NCI-H128 (cell line): Measurements from ENCODE around the gene SLC38A11.
"Not testable (repeated sequence)": the region's sequence is repeated elsewhere in the genome, so short reads cannot be mapped to it uniquely, and the experiment has no call there.

Source experiments
- DNase-seq: peaks from one replicate; lab custom pipeline; 2025; ENCODE audit not compliant: unreplicated experiment; lab: John Stamatoyannopoulos, UW

SLC38A11 gene

DNA sequence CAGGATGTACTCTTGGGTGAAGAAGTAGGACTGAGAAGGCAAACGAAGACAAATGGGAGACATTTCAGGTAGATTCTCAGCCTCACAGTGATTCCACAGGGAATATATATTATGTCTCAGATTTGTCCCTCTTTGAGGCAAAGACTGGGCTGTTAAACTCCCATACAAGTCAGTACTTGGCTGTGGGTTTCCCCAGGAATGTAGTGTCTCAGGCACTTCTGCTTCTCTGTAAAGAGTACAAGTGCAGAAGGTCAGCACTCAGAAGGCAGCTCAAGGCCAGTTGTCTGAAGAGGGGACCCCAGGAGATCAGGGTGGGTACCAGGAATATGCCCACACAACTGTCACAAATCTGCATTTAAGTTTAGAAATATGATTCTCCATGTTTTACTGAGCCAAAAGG is 73.8 kb downstream of the SLC38A11 start:
- DNase-seq: no peak

DNA sequence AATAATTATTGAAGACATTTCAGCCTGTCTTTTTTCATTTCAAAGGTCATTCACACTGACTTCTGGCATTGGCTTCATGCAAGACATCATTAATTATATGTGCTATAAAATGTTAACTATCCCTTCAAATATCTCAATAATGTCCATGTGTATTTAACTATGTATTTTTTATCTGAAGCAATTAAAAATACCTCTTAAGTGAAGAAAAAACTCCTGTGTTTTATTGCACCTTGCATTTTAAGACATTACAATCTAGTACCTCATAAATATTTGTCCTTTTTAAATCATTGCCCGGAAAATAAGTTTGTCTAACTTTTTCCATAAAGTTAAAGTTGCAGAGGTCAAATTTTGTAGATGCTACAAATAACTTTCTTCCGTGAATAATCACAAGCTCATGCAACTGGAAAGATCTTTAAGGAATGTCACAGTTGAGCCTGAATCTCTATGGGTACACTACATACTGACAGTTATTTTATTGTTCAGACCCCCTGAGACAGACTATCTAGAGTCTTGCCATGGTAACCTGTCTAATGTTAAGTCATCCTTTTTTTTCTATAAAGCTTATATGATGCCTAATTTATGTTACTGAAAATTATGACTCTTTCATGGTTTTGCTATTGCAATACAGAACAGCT is 75.3 kb downstream of the SLC38A11 start:
- DNase-seq: no peak

DNA sequence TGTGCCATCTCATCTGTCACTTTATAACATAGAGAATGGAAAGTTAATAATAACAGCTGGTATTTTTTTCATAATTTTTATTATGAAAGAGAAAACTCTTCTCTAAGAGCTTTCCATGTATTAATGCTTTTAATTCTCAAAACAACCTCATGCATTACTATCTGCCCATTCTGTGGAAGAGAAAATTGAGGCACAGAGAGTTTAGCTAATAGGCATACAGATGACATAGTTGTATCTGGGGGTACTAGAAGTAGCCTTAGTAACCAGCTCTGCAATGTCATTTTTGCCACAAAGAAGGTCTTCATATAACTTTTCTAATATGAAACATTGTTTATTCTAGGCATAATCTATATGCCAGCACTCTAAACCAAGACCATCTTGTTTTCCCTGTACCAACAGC is 77.4 kb downstream of the SLC38A11 start:
- no peak for DNase-seq

DNA sequence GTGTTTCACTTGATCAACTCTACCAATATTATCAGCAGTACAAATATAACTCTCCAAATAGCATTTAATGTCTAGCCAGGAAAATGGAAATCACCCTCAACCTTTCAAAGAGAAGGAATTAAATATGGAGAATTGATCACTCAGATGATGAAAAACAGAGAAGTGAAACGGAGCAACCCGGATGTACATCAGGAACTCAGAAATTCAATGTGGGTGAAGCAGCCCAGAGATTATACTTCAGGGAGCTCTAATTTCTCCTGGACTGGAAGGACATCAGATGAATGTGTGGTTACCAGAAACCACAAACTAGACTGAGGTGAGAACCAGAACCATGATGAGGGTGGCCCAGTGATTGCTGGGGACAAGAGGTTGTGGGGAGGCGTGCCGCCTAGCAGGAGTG is 78.2 kb downstream of the SLC38A11 start:
- no peak for DNase-seq

DNA sequence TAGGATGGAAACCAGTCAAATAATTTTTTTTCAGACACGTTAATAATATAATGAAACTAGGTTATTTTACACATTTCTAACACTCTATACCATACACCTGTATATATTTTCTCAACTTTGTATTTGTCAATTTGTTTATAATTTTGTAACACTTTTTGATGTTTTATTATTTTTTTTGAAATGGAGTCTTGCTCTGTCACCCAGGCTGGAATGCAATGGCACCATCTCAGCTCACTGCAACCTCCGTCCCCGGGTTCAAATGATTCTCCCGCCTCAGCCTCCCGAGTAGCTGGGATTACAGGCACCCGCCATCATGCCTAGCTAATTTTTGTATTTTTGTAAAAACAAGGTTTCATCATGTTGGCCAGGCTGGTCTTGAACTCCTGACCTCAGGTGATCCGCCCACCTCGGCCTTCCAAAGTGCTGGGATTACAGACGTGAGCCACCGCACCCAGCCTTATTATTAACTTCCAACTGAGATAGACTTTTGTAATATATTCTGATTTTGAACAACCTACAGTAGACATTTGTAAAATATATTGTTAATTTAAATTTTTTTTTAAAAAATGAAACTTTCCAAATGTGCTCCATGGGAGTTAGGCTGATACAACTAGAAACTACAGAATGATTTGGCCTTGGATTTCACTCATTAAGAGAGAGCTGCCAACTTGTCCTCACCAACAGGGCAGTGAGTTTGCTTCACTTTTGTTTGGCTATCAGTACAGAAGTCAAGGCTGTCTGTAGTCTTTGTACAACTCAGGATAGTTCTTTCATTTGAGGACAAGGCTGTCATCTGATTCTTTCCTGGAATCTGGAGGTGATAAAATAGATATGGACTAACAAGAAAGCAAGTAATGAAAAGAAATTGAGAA is 79.8 kb downstream of the SLC38A11 start:
- DNase-seq: no peak

DNA sequence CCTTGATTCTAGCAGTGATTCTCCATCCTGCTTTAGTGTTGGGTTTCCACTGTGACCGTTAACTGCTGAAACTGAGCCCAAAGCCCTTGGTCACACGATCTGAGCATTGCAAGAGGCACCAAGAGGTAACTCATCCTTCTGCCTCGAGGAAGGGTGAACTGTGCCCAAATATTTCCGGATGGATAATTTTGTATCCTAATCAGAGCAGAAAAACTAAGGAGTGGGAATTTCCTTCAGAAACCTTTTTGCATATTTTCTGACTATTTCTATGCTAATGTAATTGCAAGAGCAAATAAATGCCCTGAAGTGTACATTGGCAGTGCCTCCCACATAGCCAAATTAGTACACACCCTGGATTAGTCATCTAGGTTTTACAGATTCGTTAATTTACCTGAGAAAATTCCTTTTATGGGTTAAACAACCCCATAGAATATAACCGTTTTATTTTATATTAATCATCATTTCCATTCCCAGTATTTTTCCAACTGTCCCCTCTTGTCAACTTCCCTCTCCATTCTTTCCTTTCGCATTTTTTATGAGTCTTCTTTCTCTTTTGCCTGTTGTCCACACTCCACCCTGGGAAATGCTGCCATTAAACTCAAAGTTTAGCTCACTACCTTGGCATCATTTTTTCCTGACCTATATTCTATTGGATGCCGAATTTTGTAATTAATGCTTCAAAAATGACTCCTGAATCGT is 82.0 kb downstream of the SLC38A11 start:
- no peak for DNase-seq

DNA sequence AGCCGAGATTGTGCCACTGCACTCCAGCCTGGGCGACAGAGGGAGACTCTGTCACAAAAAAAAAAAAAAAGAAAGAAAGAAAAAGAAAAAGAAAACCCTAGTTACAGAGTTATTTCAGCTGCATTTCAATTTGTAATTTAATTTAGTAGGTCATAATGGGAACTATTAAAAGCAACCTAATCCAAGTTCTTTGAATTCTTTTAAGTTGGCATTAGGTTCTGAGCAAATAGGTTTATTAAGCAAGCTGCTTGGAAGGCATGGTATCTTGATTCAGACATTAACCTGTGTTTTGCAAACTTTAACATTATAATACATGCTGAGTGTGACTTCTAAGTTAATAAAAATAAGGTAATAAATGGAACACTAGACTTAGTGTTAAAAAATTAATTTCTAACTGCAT is 83.9 kb downstream of the SLC38A11 start:
- no peak for DNase-seq

DNA sequence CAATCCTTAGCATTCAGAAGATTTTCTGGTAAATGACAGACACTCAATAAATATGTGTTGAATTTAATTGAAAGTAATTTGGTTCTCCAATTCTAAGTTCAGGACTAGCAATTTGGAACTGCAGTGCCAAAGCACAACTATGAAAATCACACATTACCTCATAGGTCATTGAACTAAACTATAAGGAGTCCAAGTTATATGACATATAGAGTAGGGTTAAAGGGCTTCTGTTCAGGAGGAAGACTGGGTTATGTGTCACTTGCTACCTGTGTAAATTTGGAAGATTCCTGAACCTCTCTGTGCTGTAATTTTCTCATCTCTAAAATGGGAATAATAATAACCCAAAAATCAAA is 85.9 kb downstream of the SLC38A11 start:
- DNase-seq: no peak

DNA sequence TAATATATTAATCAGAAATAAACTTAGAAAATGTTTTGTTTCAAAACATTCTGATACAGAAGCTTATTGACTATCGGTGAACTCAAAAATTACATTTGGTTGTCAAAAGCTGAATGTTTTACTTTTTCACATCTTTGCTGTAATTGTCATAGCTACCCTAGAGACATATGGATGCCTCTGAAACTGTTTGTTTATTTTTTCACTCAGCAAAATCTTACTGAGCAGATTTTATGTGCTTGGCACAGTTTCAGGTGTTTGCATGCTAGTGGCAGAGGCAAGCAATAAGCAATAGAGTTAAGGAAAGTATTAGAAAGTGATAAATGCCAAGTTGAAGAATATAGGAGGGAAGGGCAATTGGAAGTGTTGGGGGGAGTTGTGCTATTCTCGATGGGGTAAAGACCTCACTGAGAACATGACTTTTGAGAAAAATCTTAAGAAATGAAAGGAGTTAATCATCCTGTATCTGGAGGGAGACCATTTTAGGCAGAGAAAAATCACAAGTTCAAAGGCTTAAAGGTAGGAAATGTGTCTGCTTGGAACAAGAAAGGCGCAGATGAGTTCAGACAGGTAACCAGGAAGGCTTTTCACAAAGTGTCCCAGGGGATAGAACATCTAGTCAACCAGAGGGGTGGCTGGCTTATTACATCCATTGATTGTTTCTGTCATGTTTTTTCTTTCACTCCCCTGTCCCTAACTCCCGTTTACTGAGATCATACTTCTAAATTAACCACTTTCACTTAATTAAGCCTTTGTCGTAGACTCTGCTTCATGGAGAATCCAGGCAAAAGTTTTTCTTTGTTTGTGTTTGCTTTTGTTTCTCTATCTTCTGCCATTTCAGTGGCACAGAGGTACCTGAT is 86.5 kb downstream of the SLC38A11 start:
- no peak for DNase-seq

DNA sequence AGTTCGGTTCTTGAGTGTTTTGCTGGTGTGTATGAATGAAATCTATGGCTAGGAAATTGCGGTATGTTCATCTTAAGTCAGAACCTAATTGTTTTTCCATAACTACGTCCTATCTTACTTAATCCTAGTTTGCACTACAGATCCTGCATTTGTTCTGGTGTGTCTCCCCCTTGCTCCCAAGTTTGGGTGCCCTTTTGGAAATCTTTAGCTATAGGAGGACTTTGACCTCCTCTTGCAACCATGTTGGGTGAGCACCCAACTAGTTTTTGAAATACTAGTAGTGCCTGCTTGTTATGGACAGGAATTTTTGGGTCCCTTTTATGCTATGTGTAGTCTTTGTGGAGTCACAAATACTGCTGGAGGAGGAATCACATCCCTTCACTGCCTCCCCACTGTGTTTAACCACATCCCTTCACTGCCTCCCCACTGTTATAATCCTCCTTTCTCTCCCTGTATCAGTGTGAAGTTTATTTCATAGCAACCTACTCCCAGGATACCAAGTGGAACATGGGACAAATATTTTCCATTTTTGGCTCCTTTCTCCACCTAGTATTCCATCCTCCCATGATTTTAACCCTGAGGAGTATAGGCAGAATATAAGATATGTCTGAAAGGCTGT is 87.4 kb downstream of the SLC38A11 start:
- DNase-seq: no peak

DNA sequence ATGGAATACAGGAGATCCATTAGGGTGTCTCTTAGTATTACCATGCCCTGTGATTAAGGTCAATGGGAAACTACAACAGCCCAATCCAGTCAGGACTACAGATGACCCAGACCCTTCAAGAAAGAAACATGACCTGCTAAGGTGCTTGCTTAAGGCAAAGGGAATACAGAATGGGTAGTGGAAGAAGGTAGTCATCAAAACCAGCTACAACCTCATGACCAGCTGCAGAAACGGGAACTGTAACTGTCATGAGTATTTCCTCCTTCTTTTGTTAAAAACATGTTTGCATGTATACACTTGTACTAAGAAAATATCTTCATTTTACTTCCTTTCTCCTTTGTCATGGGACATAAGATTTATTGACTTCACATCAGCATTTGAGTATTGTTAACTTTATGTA is 88.9 kb downstream of the SLC38A11 start:
- DNase-seq: not testable (repeated sequence)

DNA sequence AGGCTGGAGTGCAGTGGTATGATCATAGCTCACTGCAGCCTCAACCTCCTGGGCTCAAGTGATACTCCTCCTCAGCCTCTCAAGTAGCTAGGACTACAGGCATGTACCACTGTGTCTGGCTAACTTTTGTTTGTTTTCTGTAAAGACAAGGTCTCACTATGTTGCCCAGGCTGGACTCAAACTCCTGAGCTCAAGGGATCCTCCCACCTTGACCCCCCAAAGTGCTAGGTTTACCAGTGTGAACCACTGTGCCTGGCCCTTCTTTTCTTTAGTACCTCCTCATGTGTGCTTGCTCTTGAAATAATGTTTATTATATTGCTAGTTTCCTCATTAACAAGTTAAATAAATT is 94.7 kb downstream of the SLC38A11 start:
- no peak for DNase-seq

DNA sequence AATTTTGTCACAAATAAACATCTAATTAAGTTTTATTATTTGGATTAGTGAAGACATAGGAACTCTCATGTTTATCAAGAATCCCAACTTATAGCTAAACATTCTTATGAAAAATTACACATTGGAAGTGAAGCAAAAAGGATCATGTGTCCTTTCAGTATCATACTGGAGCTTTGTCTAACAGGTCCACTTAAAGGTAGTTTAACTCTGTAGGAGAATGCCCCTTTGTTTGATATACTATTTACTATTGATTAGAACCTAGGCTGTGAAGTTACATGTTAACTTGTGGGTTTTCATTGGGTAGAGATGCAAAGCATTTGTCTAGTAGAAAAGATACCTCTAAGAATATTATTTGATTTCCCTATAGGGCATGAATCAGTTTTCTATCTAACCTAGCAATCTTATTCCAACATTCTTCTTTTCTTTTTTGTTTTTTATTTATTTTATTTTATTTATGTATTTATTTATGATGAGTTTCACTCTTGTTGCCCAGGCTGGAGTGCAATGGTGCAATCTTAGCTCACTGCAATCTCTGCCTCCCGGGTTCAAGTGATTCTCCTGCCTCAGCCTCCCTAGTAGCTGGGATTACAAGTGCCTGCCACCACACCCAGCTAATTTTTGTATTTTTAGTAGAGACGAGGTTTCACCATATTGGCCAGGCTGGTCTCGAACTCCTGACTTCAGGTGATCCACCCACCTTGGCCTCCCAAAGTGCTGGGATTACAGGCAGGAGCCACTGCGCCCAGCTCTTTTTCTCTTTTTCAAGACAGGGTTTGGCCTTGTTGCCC is 95.2 kb downstream of the SLC38A11 start:
- not testable (repeated sequence) for DNase-seq

DNA sequence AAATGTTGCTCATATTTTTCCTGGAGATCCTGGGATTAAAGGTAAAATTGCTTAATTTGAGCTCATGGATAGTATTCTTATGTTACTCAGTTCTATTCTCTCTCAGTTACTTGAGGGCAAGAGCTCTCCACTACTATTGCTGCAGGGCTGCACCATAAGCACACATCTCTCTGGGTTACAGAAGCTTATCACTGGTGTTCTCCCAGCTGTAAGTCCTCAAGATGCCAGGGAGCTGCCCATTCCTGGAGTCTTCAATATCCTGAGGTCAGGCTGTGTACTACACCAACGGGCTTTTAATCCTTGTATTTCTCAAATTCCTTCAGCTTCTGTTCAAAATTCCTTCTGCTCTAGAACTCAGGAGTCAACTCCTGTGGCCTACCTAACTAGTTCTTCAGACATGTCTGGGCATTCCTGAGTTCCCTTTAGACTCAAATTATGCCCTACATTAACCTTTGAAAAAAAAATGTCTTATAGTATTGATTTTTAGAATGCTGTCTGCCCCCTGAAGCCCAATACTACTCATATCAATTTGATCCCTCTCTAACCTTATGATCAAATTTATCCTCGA is 96.0 kb downstream of the SLC38A11 start:
- no peak for DNase-seq

DNA sequence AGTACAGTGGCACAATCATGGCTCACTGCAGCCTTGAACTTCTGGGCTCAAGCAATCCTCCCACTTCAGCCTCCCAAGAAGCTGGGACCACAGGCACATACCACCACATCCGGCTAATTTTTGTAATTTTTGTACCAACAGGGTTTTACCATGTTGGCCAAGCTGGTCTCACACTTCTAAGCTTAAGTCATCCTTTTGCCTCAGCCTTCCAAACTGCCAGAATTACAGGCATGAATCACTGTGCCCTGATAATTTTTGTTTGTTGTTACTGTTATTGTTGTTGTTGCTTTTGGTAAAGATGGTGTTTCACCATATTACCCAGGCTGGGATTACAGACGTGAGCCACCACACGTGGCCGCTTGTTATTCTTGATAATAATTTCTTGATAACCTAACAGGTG is 103.2 kb downstream of the SLC38A11 start:
- no peak for DNase-seq

DNA sequence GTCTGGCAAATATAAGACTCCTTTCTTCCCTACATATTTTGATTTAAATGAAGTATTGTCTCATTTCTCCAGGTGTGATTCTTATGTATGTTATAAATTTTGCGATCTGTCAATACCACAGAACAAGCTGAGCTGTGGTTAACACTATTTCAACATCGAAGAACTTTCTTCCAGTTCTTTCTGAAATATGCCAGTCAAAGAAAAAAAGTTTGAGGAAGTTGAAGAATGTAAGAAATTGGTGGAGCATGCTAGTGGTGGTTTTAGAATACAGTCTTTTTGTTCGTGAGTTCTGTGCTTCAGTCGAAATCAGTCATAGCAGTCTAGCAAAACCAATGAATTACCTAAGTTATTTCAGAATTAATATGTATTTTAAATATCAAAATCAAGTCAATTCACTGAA is 105.1 kb downstream of the SLC38A11 start:
- DNase-seq: no peak

DNA sequence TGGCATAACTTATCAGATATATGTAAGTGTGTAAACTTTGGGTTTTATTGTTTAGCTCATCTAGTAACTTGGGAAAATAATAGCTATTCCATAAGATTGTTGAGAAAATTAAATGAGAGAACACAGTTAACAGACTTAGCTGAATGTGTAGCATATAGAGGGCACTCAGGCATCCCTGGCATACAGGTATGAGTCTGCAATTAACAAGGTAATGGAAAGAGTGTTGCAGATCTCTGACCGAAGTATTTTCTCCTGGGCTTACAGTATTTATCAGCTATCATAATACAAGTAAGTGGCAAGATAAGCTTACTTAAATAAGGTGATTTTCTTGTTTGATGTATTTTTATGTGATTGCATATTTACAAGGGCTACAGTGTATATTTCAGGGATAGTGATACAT is 105.8 kb downstream of the SLC38A11 start:
- no peak for DNase-seq

DNA sequence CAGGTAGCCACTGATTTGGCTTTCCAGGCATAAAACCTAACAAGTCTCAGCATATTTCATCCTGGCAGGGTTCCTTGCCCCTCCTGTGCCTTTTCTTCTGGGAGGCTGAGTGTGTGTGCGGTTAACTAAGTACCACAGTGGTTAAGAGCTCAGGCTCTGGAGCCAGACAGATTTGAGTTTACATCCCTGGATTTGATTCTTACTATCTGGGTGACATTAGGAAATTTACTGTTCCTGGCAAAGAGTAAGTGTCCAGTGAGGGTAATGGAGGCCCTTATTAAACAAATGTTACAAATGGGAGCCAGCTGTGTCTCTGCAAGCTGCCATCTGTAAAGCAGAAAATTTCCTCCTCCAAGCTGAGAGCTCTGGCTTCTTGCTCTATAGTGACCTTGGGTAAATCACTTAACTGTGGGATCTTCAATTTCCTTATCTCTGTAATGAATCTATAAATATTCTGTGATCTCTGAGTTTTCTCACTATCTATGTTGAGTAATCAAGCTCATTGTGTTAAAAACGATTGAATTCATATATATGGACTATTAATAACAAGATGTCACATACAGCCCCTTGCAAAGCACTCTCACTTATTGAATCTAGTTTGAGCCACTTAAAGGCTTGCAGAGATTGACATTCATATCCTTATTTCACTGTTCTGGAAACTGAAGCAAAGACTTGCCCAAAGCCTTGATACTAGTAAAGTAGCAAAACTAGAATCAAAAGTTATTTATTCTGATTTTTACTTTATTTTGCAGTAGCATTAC is 107.2 kb downstream of the SLC38A11 start:
- no peak for DNase-seq

DNA sequence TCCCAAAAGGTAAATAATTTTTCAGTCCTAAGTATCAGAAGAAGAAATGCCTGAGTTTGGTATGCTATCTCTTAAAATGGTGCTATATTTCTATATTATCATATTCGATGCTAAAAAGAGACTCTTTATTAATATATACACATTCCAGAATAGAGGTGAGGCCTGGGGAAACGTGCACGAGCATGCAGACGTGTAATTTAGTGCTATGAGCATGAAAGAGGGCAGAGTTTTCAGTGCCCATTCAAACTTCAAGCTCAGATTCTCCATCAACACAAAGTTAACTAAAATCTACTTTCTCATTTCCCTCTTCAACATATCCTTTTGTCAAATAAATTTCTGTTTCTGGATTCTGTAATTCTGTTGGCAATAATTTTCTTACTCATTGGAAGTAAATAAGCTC is 108.0 kb downstream of the SLC38A11 start:
- no peak for DNase-seq
